HG03457 (cell line): ENCODE results near the gene PKHD1.
"Not testable (repeated sequence)": the region's sequence is repeated elsewhere in the genome, so short reads cannot be mapped to it uniquely, and the experiment has no call there.

ENCODE experiments used
- ATAC-seq: cut with Tn5 transposase; IDR thresholded peaks from one replicate; pipeline ENCODE4 v1.9.1; 2021; ENCODE audit warnings: moderate number of reproducible peaks; ENCODE audit not compliant: unreplicated experiment

PKHD1 gene

GRCh38 chr6:52000064-52000463 lies 87.3 kb downstream of the PKHD1 start:
- ATAC-seq: no peak

- ATAC-seq: peak; percentile 87
Measured at GRCh38 chr6:51996296-51996947, 91.0 kb downstream of the PKHD1 start.

DNA sequence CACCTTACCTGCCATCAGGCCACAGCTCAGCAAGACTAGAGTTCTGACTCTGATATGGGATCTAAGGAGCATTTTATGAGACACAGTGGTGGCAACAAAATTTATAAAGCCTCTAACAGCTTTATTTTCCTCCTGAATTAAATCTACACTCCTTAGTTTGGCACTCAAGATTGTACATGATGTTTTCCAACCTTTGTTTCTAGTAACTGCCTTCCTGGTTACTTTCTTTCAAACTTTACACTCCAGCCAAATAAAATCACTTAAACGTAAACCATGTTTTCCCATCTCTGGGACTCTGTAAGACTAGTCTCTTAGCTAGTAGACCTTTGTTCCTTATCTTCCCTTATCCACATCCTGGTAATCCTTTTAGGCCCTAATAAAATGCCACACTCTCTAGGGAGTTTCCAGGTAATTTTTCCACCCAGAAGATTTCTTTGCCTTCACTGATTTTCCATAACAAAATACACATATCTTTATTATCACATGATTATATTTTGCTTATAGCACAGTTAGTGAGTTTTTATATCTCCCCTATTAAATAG lies 92.1 kb downstream of the PKHD1 start:
- ATAC-seq: no peak

- no peak for ATAC-seq
Measured at GRCh38 chr6:51992876-51993275, 94.5 kb downstream of the PKHD1 start.

GRCh38 chr6:51989789-51990188 lies 97.6 kb downstream of the PKHD1 start:
- ATAC-seq: no peak

GRCh38 chr6:51986864-51987263 lies 100.5 kb downstream of the PKHD1 start:
- no peak for ATAC-seq

- ATAC-seq: no peak
Measured at GRCh38 chr6:51983564-51983963, 103.8 kb downstream of the PKHD1 start.

DNA sequence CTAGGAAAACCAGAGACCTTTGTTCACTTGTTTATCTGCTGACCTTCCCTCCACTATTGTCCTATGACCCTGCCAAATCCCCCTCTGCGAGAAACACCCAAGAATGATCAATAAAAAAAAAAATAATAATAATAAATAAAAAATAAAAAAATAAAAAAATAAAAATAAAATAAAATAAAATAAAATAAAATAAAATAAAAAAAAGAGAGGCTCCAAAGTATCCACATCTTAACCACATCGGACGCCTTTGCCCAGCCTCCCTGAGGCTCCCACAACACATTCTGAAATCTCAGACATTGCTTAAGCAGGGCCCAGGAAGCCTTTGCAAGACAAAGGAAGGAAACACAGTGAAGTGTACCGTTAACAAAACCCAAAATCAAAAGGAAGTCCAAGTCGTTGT lies 104.7 kb downstream of the PKHD1 start:
- ATAC-seq: not testable (repeated sequence)

DNA sequence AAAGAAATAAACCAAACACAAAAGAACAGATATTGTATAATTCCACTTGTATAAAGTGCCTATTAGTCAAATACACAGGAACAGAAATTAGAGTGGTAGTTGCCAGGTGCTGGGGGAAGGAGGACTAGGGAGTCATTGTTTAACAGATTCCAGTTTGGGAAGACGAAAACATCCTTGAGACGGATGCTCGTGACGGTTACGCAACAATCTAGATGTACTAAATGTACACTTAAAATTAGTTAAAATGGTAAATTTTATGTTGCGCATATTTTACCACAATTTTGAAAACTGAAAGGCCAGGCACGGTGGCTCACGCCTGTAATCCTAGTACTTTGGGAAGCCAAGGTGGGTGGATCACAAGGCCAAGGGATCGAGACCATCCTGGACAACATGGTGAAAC lies 111.0 kb downstream of the PKHD1 start:
- no peak for ATAC-seq

DNA sequence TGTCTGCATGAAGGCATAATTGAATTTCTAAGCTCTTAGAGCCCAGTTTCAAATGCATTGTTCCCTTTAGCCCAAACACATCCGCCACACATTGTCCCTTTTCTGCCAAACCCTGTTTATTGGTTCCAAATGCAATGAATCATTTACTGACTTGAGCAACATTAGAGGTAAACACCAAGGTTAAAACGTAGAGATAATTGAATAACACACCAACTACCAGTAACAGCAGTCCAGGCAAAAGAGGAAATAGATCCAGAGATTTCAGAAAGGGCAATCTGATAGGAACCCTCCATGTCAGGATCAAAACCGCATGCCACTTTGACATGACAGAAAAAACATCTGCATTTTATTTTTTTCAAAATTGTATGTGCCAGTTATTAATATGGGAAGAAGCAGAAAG lies 114.8 kb downstream of the PKHD1 start:
- ATAC-seq: no peak

GRCh38 chr6:51968265-51968664 lies 119.1 kb downstream of the PKHD1 start:
- no peak for ATAC-seq

DNA sequence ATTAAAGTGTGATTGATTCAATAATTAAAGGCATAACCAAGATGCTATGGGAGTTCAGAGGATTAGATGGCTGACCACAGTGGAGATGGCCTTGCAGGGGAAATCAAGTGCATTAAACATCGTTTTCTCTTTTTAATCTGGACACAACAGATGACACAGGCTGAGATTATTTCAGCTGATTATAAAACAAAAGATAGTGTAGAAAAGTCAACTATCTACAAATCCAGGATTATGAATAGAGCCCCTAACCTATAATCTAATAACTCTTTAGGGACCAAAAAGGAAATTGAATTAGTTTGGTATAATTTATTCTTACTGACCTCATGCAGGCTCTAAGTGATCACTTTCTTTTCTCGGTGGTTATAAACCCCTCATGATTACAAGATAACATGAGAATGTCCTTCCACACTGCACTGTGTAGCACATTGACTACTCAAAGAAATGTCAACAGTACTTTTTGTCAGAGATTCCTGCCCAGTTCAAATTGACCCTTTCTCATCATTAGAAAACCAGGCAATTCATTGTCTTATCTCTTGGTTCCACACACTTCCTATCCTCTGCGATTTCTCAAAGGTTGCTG lies 122.1 kb downstream of the PKHD1 start:
- ATAC-seq: no peak

GRCh38 chr6:51963980-51964379 lies 123.4 kb downstream of the PKHD1 start:
- no peak for ATAC-seq

DNA sequence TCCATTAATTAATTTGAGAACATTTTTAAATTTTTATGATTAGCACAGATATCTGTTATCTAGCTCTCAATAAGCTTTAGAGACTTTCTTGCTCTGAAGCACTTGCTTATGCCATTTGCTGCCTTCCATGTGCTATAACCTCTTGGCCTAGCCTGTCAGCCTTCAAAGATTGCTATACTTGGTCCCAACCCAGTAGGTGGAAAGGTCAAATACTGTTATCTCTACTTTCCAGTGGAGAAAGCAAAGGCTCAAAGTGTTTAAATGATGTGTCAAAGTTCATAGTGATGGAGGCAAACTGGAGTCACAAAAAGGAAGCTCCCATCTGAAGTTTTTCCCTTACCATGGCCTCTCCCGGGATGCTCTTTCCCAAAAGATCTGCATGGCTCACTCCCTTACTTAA lies 125.1 kb downstream of the PKHD1 start:
- ATAC-seq: no peak

DNA sequence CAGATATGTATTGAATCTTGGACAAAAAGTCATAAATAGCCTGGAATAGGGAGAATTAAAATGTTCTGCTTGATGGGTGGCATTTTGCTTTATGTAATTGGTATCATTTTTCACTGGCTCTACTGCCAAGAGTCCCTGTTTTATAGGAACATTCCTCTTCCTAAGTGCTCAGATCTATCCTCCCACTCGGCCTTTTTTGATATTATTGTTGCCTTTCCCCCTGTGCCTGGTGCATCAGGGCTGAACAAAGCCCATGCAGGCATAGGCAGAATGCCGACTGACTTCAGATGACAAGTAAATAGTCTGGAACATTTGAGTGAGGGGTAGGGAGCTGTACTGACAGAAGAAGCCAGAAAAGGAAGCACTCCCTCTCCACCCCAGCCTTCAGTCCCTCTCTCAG lies 127.0 kb downstream of the PKHD1 start:
- no peak for ATAC-seq

- ATAC-seq: peak; percentile 70
Measured at GRCh38 chr6:51959744-51960383, 127.5 kb downstream of the PKHD1 start.

DNA sequence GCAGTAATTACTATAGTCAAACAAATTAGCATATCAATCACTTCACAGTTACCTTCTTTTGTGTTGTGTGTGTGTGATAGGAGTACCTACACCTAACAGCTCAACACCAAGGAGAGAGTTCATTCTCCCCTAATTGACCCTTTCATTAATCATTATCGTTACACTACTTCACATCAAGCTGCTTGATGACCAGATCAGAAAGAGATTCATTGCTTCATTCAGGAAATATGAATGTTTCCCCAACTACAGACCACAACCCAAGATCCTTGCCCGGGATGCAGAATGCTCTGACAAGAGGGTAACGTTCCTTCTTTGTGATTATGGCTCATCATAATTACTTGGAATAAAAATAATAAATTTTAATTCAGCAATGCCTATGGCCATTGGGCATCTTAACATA lies 132.7 kb downstream of the PKHD1 start:
- ATAC-seq: no peak

DNA sequence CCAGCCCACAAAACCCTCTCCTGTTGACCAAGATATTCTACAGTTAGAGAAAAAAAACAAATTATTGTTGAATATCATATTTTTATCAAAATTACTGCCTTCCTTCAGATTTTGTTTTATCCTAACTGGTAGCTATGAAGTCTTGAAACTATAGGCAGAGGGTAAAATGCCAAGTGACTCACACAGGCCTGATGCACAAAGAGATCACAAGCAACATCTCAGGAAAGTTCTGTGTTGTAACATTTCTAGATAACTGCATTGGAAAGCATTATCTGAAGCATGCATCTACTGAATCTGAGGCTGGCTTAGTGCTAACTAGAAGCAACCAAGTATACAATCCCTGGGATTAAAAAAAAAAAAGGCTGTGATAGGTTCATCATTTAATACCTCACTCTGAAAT lies 134.2 kb downstream of the PKHD1 start:
- ATAC-seq: no peak

- ATAC-seq: no peak
Measured at GRCh38 chr6:51951924-51952323, 135.5 kb downstream of the PKHD1 start.

DNA sequence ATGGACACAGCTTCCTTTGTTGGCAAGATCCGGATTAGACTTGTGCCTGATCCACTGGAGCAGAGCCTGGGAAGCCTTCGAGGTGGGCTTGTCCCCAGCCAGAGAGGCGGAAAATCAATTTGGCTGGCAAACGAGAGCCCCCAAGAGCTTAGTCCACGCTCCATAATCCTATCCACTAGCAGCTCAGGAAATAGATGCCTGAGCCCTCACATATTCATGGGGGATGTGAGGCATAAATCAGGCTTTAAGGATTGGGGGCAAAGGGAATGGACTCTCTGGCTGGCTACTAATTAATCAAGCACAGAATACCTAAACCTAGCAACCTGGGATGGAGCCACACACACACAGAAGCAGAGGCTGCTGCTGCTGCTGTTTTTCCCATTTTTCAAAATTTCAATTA lies 137.9 kb downstream of the PKHD1 start:
- no peak for ATAC-seq

DNA sequence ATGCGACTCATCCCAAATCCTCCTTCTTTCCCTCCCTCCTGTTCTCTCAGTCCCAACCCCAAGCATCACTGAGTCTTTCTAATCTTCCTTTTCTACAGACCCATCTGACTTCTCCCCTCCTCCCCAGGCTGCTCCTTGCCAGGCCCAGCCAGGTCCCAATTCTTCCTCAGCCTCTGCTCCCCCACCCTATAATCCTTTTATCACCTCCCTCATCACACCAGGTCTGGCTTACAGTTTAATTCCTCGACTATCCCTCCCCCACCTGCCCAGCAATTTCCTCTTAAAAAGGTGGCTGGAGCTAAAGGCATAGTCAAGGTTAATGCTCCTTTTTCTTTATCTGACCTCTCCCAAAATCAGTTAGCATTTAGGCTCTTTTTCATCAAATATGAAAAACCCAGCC lies 147.7 kb downstream of the PKHD1 start:
- not testable (repeated sequence) for ATAC-seq
